DOHH2 (cell line): ENCODE measurements around the gene ADCY5.

Experiments used
- H3F3A ChIP-seq: fragments of 200-600 bp; sonication (generic), shearing (Covaris generic); 2 replicates; pipeline ENCODE4 v1.6.0; 2016; ENCODE audit warnings: antibody characterized with exemption, mild to moderate bottlenecking; ENCODE audit not compliant: control insufficient read depth, insufficient read depth
- H3K27ac ChIP-seq: fragments of 200-600 bp; sonication (generic); 2 replicates; pipeline ENCODE4 v1.5.1; 2014; ENCODE audit warnings: low read depth, mild to moderate bottlenecking, low read length, moderate library complexity
- H3K27me3 ChIP-seq: fragments of 200-600 bp; sonication (generic); 2 replicates; pipeline ENCODE4 v1.6.1; 2014; ENCODE audit warnings: mild to moderate bottlenecking, low read length, mixed read lengths; ENCODE audit not compliant: control insufficient read depth
- H3K36me3 ChIP-seq: fragments of 200-600 bp; sonication (generic); 2 replicates; pipeline ENCODE4 v1.6.1; 2014; ENCODE audit warnings: mild to moderate bottlenecking, low read length, moderate library complexity, mixed read lengths; ENCODE audit not compliant: control insufficient read depth
- H3K4me1 ChIP-seq: fragments of 200-600 bp; sonication (generic); 2 replicates; pipeline ENCODE4 v1.6.1; 2014; ENCODE audit warnings: mild to moderate bottlenecking, low read length, mixed read lengths; ENCODE audit not compliant: control insufficient read depth
- H3K4me2 ChIP-seq: fragments of 200-600 bp; sonication (generic); 2 replicates; pipeline ENCODE4 v1.6.0; 2014; ENCODE audit warnings: mild to moderate bottlenecking, low read length, moderate library complexity
- H3K4me3 ChIP-seq: fragments of 200-600 bp; sonication (generic); 2 replicates; pipeline ENCODE4 v1.5.1; 2014; ENCODE audit warnings: mild to moderate bottlenecking, low read length, mixed read lengths
- H3K79me2 ChIP-seq: fragments of 200-600 bp; sonication (generic); 2 replicates; pipeline ENCODE4 v1.6.1; 2014; ENCODE audit warnings: mild to moderate bottlenecking, low read length, mixed read lengths; ENCODE audit not compliant: control insufficient read depth
- H3K9me2 ChIP-seq: fragments of 200-600 bp; sonication (generic); replicated peaks from 2 replicates; pipeline ENCODE4 v1.6.1; 2014; ENCODE audit warnings: mild to moderate bottlenecking, low read length, mixed read lengths; ENCODE audit not compliant: control insufficient read depth
- H3K9me3 ChIP-seq: fragments of 200-600 bp; sonication (generic); 2 replicates; pipeline ENCODE4 v1.6.1; 2014; ENCODE audit warnings: antibody characterized with exemption, low read length, mixed read lengths; ENCODE audit not compliant: control insufficient read depth, insufficient read depth
- H4K20me1 ChIP-seq: fragments of 200-600 bp; sonication (generic); 2 replicates; pipeline ENCODE4 v1.6.0; 2014; ENCODE audit warnings: low read depth, mild to moderate bottlenecking, antibody characterized with exemption, low read length, moderate library complexity; ENCODE audit not compliant: control insufficient read depth, insufficient read depth
- EZH2phosphoT487 ChIP-seq: fragments of 200-600 bp; sonication (generic); IDR thresholded peaks from 2 replicates; pipeline ENCODE4 v1.6.1; 2017; ENCODE audit warnings: borderline replicate concordance, mild to moderate bottlenecking, antibody characterized with exemption, low read length, moderate library complexity, mixed read lengths
- TF ChIP-seq, protein P1 (sequence below): fragments of 200-600 bp; sonication (generic); IDR thresholded peaks from one replicate; pipeline ENCODE4 v1.5.1; 2014; ENCODE audit warnings: antibody characterized with exemption, mild to moderate bottlenecking, low read depth, low read length; ENCODE audit not compliant: poor library complexity, severe bottlenecking

ADCY5 gene

DNA sequence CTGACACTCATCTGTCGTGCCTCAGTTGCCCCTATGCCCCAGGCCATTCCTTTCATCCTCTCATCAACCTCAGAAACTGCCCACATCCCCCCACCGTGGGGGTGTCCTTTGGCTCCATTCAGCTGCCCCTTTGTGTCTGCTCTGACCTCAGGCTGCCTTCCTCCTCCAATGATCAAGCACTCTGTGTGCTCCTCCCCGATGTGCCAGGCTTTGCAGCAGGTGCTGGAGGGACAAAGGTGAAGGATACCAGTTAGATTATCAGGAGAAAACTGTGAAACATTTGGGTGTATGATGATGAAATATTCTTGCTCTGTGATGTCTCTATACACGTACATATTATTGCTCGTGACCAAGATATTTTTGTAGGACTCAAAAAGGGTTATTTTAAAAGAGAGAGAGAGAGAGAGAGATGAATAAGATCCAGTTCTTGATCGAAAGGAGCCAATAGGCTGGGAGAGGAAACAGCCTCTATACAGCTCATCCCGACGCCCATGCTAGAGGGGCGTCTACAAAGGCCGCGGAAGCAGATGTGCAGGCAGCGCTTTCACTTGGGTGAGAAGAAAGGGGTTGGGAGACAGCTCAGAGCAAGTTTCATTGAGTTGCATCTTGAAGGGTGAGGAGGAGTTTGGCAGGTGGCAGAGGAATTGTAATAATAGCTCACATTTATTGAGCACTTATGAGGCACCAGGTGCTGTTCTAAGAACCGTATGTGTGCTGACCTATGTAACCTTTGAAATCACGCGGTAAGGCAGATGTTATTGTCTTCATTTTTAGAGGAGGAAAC lies 28.3 kb upstream of the ADCY5 start:
- Histone ChIP-seq H3K9me3 (no peaks in the 10 kb centered on the region), H3K79me2 (no peaks in the 10 kb centered on the region), H3K27ac (no peak overlapping the region), H3K36me3 (no peaks in the 10 kb centered on the region), H4K20me1 (0 out of 2 replicates have a peak, but pooled peaks cover 4% of the 10 kb centered on the region), H3K9me2 (no peaks in the 10 kb centered on the region), H3K4me2 (no peak overlapping the region), H3F3A (no peaks in the 10 kb centered on the region), H3K27me3 (peaks cover 6% of the 10 kb centered on the region; the same call in 1 of the 2 replicates), H3K4me1 (no peaks in the 10 kb centered on the region), H3K4me3 (no peak overlapping the region)
- TF ChIP-seq, protein P1, sequence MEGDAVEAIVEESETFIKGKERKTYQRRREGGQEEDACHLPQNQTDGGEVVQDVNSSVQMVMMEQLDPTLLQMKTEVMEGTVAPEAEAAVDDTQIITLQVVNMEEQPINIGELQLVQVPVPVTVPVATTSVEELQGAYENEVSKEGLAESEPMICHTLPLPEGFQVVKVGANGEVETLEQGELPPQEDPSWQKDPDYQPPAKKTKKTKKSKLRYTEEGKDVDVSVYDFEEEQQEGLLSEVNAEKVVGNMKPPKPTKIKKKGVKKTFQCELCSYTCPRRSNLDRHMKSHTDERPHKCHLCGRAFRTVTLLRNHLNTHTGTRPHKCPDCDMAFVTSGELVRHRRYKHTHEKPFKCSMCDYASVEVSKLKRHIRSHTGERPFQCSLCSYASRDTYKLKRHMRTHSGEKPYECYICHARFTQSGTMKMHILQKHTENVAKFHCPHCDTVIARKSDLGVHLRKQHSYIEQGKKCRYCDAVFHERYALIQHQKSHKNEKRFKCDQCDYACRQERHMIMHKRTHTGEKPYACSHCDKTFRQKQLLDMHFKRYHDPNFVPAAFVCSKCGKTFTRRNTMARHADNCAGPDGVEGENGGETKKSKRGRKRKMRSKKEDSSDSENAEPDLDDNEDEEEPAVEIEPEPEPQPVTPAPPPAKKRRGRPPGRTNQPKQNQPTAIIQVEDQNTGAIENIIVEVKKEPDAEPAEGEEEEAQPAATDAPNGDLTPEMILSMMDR = no peak
- TF ChIP-seq EZH2phosphoT487 = no peak

DNA sequence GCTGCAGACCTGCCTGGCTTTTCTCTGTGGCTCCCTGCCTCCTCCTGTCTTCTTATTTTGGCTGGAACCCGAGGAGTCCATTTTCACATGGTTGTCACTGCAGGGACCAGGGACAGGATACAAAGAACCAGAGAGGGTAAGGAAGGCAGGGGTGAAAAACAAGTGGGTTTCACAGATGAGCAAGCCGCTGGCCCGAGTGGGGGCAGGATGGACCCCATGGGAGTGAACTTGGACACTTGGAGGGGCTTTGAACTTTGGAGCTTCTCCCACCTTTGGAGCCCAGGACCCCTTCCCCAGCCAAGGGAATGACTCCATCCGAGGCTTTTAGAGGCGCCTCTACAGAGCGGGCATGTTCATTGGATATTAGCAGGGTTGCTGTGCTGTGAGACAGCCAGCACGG lies 26.9 kb upstream of the ADCY5 start:
- peaks cover 6% of the 10 kb centered on the region; the same call in 1 of the 2 replicates for H3K27me3 ChIP-seq
- TF ChIP-seq, protein P1 = no peak
- TF ChIP-seq EZH2phosphoT487 = no peak
- no peaks in the 10 kb centered on the region for H3K9me2 ChIP-seq
- no peaks in the 10 kb centered on the region for H3K36me3 ChIP-seq
- H3K27ac ChIP-seq = no peak overlapping the region
- no peaks in the 10 kb centered on the region for H3K9me3 ChIP-seq
- H3K4me3 ChIP-seq = no peak overlapping the region
- H3K4me1 ChIP-seq = no peaks in the 10 kb centered on the region
- no peak overlapping the region for H3K4me2 ChIP-seq
- 0 out of 2 replicates have a peak, but pooled peaks cover 3% of the 10 kb centered on the region for H4K20me1 ChIP-seq
- no peaks in the 10 kb centered on the region for H3F3A ChIP-seq
- no peaks in the 10 kb centered on the region for H3K79me2 ChIP-seq

DNA sequence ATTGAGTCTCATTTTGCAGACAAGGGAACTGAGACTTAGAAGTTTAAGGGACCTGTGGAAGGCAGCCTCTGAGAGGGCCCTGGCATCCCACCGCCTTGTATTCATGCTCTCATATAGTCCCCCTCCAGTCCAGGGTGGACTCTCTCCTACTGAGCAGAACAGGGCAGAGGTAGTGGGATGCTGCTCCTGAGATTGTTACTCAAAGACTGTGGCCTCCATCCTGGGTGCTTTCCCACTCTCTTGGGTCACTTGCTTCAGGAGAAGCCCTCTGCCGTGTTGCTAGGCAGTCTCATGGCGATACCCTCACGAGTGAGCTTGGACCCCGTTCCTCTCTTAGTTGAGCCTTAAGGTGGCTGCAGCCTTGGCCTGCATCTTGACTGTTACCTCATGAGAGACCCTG lies 22.2 kb upstream of the ADCY5 start:
- no peaks in the 10 kb centered on the region for H3K79me2 ChIP-seq
- TF ChIP-seq, protein P1 = no peak
- TF ChIP-seq EZH2phosphoT487 = no peak
- H3F3A ChIP-seq = no peaks in the 10 kb centered on the region
- no peaks in the 10 kb centered on the region for H4K20me1 ChIP-seq
- H3K4me1 ChIP-seq = no peaks in the 10 kb centered on the region
- no peak overlapping the region for H3K27ac ChIP-seq
- peaks cover 4% of the 10 kb centered on the region for H3K27me3 ChIP-seq
- no peaks in the 10 kb centered on the region for H3K9me2 ChIP-seq
- H3K36me3 ChIP-seq = no peaks in the 10 kb centered on the region
- H3K9me3 ChIP-seq = no peaks in the 10 kb centered on the region
- H3K4me3 ChIP-seq = no peak overlapping the region
- no peak overlapping the region for H3K4me2 ChIP-seq
